GM12878 (cell line): ENCODE measurements around the gene SHISA6. TPM values are rescaled to one million over a fixed set of nuclear protein-coding genes. Genes with fewer than 3 reads are reported as not detected.

Experiments used
- ATAC-seq: fragments of 200-7000 bp; cut with Tn5 transposase; 3 replicates; pipeline ENCODE4 v1.9.1; 2020; ENCODE audit warnings: mild to moderate bottlenecking, moderate library complexity
- BruUV-seq: library from RNA; stranded (reverse); fragments of 400-500 nt; replicated peaks from 2 replicates; lab custom pipeline; 2021; lab: Mats Ljungman, UMichigan
- CTCF ChIA-PET: fragments of 300-600 bp; sonication (Branson Sonifier 250); formaldehyde crosslinking; extraction: SDS; loops from one replicate; lab custom pipeline; 2021; ENCODE audit warnings: inconsistent platforms; lab: Yijun Ruan, JAX
- POLR2A ChIA-PET: fragments of 350-600 bp; formaldehyde crosslinking; extraction: SDS; loops from one replicate; lab custom pipeline; 2021; ENCODE audit warnings: inconsistent platforms; lab: Charles Lee
- RAD21 ChIA-PET: fragments of 300-600 bp; sonication (Branson Sonifier 250); formaldehyde crosslinking; loops from one replicate; lab custom pipeline; 2023; ENCODE audit warnings: antibody characterized with exemption; ENCODE audit not compliant: unreplicated experiment; lab: Charles Lee
- SMC1A ChIA-PET: fragments of 300-600 bp; sonication (Branson Sonifier 250); formaldehyde crosslinking; loops from one replicate; lab custom pipeline; 2023; ENCODE audit not compliant: unreplicated experiment, uncharacterized antibody; lab: Charles Lee
- DNase-seq: peaks from one replicate; pipeline ENCODE4 v3.0.0-alpha.2; 2011; ENCODE audit warnings: low read depth, low spot score
- FAIRE-seq: peaks from 3 replicates; lab custom pipeline; 2011; peaks lifted over from hg19 to GRCh38; lab: Jason Lieb, UNC
- H2AFZ ChIP-seq: 2 replicates; pipeline ENCODE4 v1.6.0; 2011; ENCODE audit warnings: low read depth, low read length, control low read depth; ENCODE audit not compliant: control insufficient read depth
- H3K27ac ChIP-seq: 2 replicates; pipeline ENCODE4 v1.5.1; 2011; ENCODE audit warnings: control low read depth; ENCODE audit not compliant: control insufficient read depth, insufficient read depth
- H3K27me3 ChIP-seq, 2 experiments: replicated peaks in 1 of 2; 2 replicates each; pipeline versions ENCODE4 v1.6.0 to v1.6.1; 2011; ENCODE audit warnings: low read length in 1 of 2; ENCODE audit not compliant: control insufficient read depth in 2 of 2, insufficient read depth in 2 of 2
- H3K36me3 ChIP-seq, 2 experiments: 2 replicates each; pipeline ENCODE4 v1.5.1; 2011; ENCODE audit warnings: low read length in 1 of 2; ENCODE audit not compliant: control insufficient read depth in 2 of 2, insufficient read depth in 2 of 2
- H3K4me1 ChIP-seq: 2 replicates; pipeline ENCODE4 v1.6.1; 2011; ENCODE audit warnings: mild to moderate bottlenecking, low read length, moderate library complexity, mixed read lengths; ENCODE audit not compliant: control insufficient read depth, insufficient read depth
- H3K4me2 ChIP-seq: 2 replicates; pipeline ENCODE4 v1.6.0; 2011; ENCODE audit warnings: control low read depth; ENCODE audit not compliant: control insufficient read depth, insufficient read depth
- H3K4me3 ChIP-seq: fragments of 200-600 bp; sonication (generic); 2 replicates; pipeline ENCODE4 v1.5.1; 2016
- H3K79me2 ChIP-seq: 2 replicates; pipeline ENCODE4 v1.6.0; 2011; ENCODE audit warnings: low read length; ENCODE audit not compliant: control insufficient read depth, insufficient read depth
- H3K9ac ChIP-seq: 2 replicates; pipeline ENCODE4 v1.8.0; 2011; ENCODE audit warnings: low read length, control low read depth, mixed read lengths; ENCODE audit not compliant: control insufficient read depth, insufficient read depth
- H3K9me3 ChIP-seq: replicated peaks from 3 replicates; pipeline ENCODE4 v1.5.1; 2011; ENCODE audit warnings: mild to moderate bottlenecking, low read length; ENCODE audit not compliant: control insufficient read depth, insufficient read depth
- H4K20me1 ChIP-seq: 2 replicates; pipeline ENCODE4 v1.6.0; 2011; ENCODE audit not compliant: control insufficient read depth, insufficient read depth
- CHD4 ChIP-seq: fragments of 200-600 bp; sonication (generic); IDR thresholded peaks from 2 replicates; pipeline ENCODE4 v1.6.1; 2016; ENCODE audit warnings: mild to moderate bottlenecking
- EP300 ChIP-seq, 2 experiments: fragments of 150-350 bp in 1 of 2; IDR thresholded peaks; 2 replicates each; pipeline ENCODE4 v1.6.1; 2011 to 2012; ENCODE audit warnings: low read depth in 2 of 2, low read length in 2 of 2, borderline replicate concordance in 1 of 2, improper control_type of control experiment in 1 of 2, inconsistent platforms in 1 of 2; ENCODE audit not compliant: control insufficient read depth in 1 of 2
- MTA3 ChIP-seq: IDR thresholded peaks from 2 replicates; pipeline ENCODE4 v1.6.1; 2012; ENCODE audit warnings: low read length, inconsistent platforms, borderline replicate concordance
- MXI1 ChIP-seq: fragments of 150-350 bp; IDR thresholded peaks from 2 replicates; pipeline ENCODE4 v1.6.1; 2011; ENCODE audit warnings: low read depth, mild to moderate bottlenecking, inconsistent platforms, low read length, improper control_type of control experiment
- POU2F2 ChIP-seq: IDR thresholded peaks from 3 replicates; pipeline ENCODE4 v1.6.1; 2011; ENCODE audit warnings: low read depth, mild to moderate bottlenecking, low read length, borderline replicate concordance
- RB1 ChIP-seq: fragments of 450-650 bp; formaldehyde crosslinking; IDR thresholded peaks from 2 replicates; pipeline ENCODE4 v1.6.1; 2017; ENCODE audit warnings: mild to moderate bottlenecking, borderline replicate concordance
- SIN3A ChIP-seq: IDR thresholded peaks from 2 replicates; pipeline ENCODE4 v1.6.1; 2012; ENCODE audit warnings: low read depth, low read length, improper control_type of control experiment
- SRF ChIP-seq, 2 experiments: IDR thresholded peaks; 2 replicates each; pipeline ENCODE4 v1.6.1; 2011; ENCODE audit warnings: low read depth in 2 of 2, low read length in 2 of 2, mild to moderate bottlenecking in 1 of 2, moderate library complexity in 1 of 2
- WGBS: methylation state at CpG from one replicate; pipeline ENCODE4 v1.1.6; 2016; ENCODE audit warnings: low lambda C conversion rate; ENCODE audit not compliant: insufficient replicate concordance, insufficient coverage; ENCODE audit errors: missing lambda C conversion rate; 5-methylcytosine and 5-hydroxymethylcytosine counted together
- in situ Hi-C: fragments of 300-500 bp; cut with MboI; formaldehyde crosslinking; loops from 9 replicates; pipeline ENCODE4 v1.14.3; 2018; ENCODE audit warnings: mixed read lengths
- intact Hi-C: fragments of 100-400 bp; cut with micrococcal nuclease; formaldehyde crosslinking; loops from one replicate; pipeline ENCODE4 v1.14.2; 2022; ENCODE audit not compliant: unreplicated experiment
- polyA plus RNA-seq, 11 experiments: library from polyadenylated mRNA; depleted of rRNA in 4 of 11; unstranded in 6 of 11; stranded (reverse) in 5 of 11; fragments of >200 nt; fragmentation: Nextera tagmentation in 4 of 11; fragmentation: Illumina TruSeq in 1 of 11; extraction: Ambion mirVana in 4 of 11; extraction: Trizol in 1 of 11; gene quantifications; 1 replicate in 1 of 11; 2 replicates in 10 of 11; pipeline versions ENCODE4 v1.2.1 to v1.2.3, GENCODE V29; 2011 to 2016; ENCODE audit warnings: inconsistent platforms in 2 of 11, missing spikeins in 2 of 11, low read depth in 1 of 11
- total RNA-seq, 4 experiments: library from RNA; depleted of rRNA in 3 of 4; stranded (reverse); fragments of >200 nt in 3 of 4; fragmentation: Illumina TruSeq in 1 of 4; extraction: Trizol in 1 of 4; gene quantifications; 2 replicates each; pipeline versions ENCODE4 v1.2.1 to v1.2.3, GENCODE V29; 2013 to 2021

Gene SHISA6
- total and polyA plus RNA-seq, 10 of the 15 experiments (the other 5 are each of a cell fraction or from before 2014, with no cell fraction given), result not detected

DNA sequence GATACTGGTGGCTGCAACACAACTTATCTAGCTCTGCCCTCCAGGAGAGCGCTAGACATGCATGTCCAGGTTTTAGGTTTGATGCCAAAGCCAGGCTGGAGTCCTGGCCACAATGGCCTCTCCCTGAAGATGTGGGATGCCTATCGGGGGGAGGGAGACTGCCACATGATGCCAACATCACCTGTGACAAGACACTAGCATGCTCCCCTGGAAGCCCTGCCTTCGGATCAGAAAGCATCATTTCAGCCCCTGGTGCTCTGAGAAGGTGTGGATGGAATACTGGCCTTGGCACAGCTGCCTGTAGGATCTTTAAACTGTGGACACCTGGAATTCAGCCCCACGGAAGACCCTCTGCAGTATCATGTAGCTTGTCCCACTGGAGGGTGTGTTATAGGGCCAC, 93.5 kb downstream of the SHISA6 start:
- H2AFZ ChIP-seq, result no peak overlapping the region
- WGBS, result 11% methylated on average over 4 of the region's 4 CpGs
- no peak overlapping the region for H3K27ac ChIP-seq
- no peak overlapping the region for H3K9ac ChIP-seq
- H3K27me3 ChIP-seq, result no peaks in the 10 kb centered on the region
- TF ChIP-seq RB1 (no peak), POU2F2 (no peak), CHD4 (no peak), EP300 (IDR thresholded peaks at IDR 0.05; ENCODE audit: borderline replicate concordance in 1 of 2, control insufficient read depth in 1 of 2, low read depth in 2 of 2, low read length in 2 of 2) (no peak), MTA3 (no peak), MXI1 (no peak)
- no peak overlapping the region for H3K4me2 ChIP-seq
- DNase-seq (no peak), FAIRE-seq (no peak), ATAC-seq (no peak)
- H3K4me3 ChIP-seq, result no peak overlapping the region
- H3K4me1 ChIP-seq, result no peaks in the 10 kb centered on the region
- no TSS peak for BruUV-seq
- no peaks in the 10 kb centered on the region for H3K36me3 ChIP-seq
- intact Hi-C loops (no loop called here), in situ Hi-C loops (no loop called here)
- no peaks in the 10 kb centered on the region; the same call in 2 of the 3 replicates for H3K9me3 ChIP-seq
- ChIA-PET POLR2A (no interaction called here), CTCF (no interaction called here), SMC1A (no interaction called here), RAD21 (no interaction called here)
- no peaks in the 10 kb centered on the region for H3K79me2 ChIP-seq
- no peaks in the 10 kb centered on the region for H4K20me1 ChIP-seq

DNA sequence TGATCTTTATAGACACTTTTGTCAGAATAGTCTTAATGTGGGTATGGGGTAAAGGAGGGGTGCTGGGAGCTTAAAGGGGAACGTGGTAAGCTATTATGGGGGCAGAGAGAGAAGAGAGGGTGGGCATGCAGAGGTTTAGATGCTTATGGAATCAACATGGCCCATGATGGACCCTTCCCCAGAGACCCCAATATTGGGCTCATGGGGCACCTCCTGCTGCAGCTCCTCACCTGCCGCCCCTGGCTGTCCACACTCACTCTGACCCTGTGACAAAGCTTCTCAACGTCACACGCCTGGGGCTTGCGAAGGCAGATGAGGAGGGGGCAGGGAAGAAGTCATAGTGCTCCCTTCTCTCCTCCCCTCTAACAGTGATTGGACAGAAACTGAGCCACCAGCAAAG, 95.3 kb downstream of the SHISA6 start:
- POLR2A ChIA-PET, result no interaction called here
- BruUV-seq, result no TSS peak
- SMC1A ChIA-PET, result no interaction called here
- CTCF ChIA-PET, result no interaction called here
- no peak for FAIRE-seq
- DNase-seq, result no peak
- intact Hi-C loops, result no loop called here
- H3K4me2 ChIP-seq, result no peak overlapping the region
- H3K27ac ChIP-seq, result no peak overlapping the region
- H3K27me3 ChIP-seq, result no peaks in the 10 kb centered on the region
- RAD21 ChIA-PET, result no interaction called here
- H3K4me3 ChIP-seq, result no peak overlapping the region
- no peak overlapping the region for H2AFZ ChIP-seq
- no peaks in the 10 kb centered on the region for H3K36me3 ChIP-seq
- no peaks in the 10 kb centered on the region for H4K20me1 ChIP-seq
- TF ChIP-seq CHD4, result no peak
- no peak for TF ChIP-seq SRF (IDR thresholded peaks at IDR 0.05; ENCODE audit: low read depth in 2 of 2, low read length in 2 of 2)
- TF ChIP-seq SIN3A, result no peak
- TF ChIP-seq POU2F2, result no peak
- TF ChIP-seq, all 136 proteins: peak for 0
- Histone ChIP-seq H3K9me3 (no peaks in the 10 kb centered on the region; the same call in 2 of the 3 replicates), H3K9ac (no peak overlapping the region), H3K79me2 (no peaks in the 10 kb centered on the region), H3K4me1 (no peaks in the 10 kb centered on the region)
- no peak for ATAC-seq
- in situ Hi-C loops, result no loop called here
- 0% methylated on average over 5 of the region's 5 CpGs for WGBS
